Effector memory CD4-positive, alpha-beta T cell (primary cell): ENCODE data around the gene CCDC87.

Experiments
- DNase-seq, 3 donors: peaks; one replicate each; pipeline ENCODE4 v3.0.0-alpha.2; 2020
- H3K27ac ChIP-seq: 2 replicates; pipeline ENCODE4 v1.7.0; 2013; ENCODE audit warnings: mild to moderate bottlenecking, low read length, moderate library complexity; ENCODE audit not compliant: insufficient read depth, poor library complexity, severe bottlenecking
- H3K27me3 ChIP-seq: replicated peaks from 2 replicates; pipeline ENCODE4 v1.7.0; 2013; ENCODE audit warnings: mild to moderate bottlenecking, low read length; ENCODE audit not compliant: insufficient read depth, control insufficient read depth, poor library complexity, severe bottlenecking
- H3K36me3 ChIP-seq: 2 replicates; pipeline ENCODE4 v1.7.0; 2013; ENCODE audit warnings: mild to moderate bottlenecking, low read length, moderate library complexity; ENCODE audit not compliant: control insufficient read depth, insufficient read depth
- H3K4me1 ChIP-seq: 2 replicates; pipeline ENCODE4 v1.7.0; 2013; ENCODE audit warnings: low read length, mild to moderate bottlenecking; ENCODE audit not compliant: control insufficient read depth, insufficient read depth, poor library complexity, severe bottlenecking
- H3K4me3 ChIP-seq: 2 replicates; pipeline ENCODE4 v1.7.0; 2013; ENCODE audit warnings: low read length, low read depth, mild to moderate bottlenecking; ENCODE audit not compliant: insufficient read depth, poor library complexity, severe bottlenecking
- H3K9me3 ChIP-seq: 2 replicates; pipeline ENCODE4 v1.7.0; 2013; ENCODE audit warnings: mild to moderate bottlenecking, low read length, moderate library complexity; ENCODE audit not compliant: control insufficient read depth

Gene CCDC87

GRCh38 chr11:66631883-66632282, 39.0 kb upstream of the CCDC87 start:
- Histone ChIP-seq H3K4me3 (no peak overlapping the region), H3K27me3 (no peaks in the 10 kb centered on the region), H3K9me3 (no peaks in the 10 kb centered on the region), H3K36me3 (peaks cover 36% of the 10 kb centered on the region), H3K27ac (no peak overlapping the region), H3K4me1 (peaks cover 4% of the 10 kb centered on the region)
- DNase-seq: no peak

DNA sequence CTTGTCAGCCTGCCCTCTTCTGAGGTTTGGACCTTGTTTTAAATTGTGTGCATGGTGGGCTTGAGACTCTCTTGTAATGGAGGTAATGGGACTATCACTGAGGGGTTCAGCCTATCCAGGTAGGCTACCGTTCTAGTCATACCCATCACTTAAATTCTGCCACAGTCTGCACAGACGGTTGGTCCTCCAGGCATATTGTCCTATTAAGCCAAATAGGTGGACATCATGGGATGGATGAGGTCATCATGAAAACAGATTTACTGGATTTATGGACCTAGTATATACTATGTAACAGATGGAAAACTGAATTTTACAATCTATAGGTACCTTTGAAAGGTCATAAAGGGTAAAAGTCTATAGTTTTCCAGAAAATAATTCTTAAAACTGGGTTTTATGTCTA, 36.5 kb upstream of the CCDC87 start:
- Histone ChIP-seq H3K27ac (no peak overlapping the region), H3K36me3 (peaks cover 61% of the 10 kb centered on the region)
- no peak for DNase-seq

DNA sequence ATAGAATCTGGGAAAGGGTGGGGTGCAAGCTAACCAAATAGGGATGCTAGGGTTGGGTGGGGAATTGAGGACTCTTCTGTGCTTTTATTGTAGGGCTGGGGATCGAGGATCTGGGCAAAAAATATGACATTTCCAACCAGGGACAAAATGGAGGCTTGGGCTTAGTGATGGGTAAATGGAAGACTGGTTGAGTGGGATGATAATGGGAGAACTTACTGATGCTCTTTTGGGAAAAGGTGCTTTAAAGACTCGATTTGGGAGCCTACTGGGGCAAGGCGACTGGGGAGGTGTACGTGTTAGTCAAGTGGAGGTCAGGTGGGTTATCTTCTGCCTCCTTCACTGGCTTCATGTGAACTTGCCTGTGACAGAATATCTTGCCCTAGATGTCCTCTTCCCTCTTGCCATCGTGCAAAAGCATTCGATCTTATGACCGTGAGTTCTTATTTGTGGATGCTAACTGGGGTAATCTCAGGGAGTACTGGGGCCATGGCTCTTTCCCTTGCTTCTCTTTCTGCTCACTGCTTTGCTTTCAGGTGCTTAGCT, 35.3 kb upstream of the CCDC87 start:
- Histone ChIP-seq H3K9me3 (no peaks in the 10 kb centered on the region), H3K27ac (no peak overlapping the region), H3K4me3 (no peak overlapping the region), H3K27me3 (no peaks in the 10 kb centered on the region), H3K4me1 (peaks cover 18% of the 10 kb centered on the region), H3K36me3 (peaks cover 72% of the 10 kb centered on the region)
- DNase-seq: no peak

More for the DNA sequence above, 36.5 kb upstream of the CCDC87 start:
- Histone ChIP-seq H3K27me3 (no peaks in the 10 kb centered on the region), H3K4me1 (peaks cover 9% of the 10 kb centered on the region), H3K9me3 (no peaks in the 10 kb centered on the region), H3K4me3 (no peak overlapping the region)

DNA sequence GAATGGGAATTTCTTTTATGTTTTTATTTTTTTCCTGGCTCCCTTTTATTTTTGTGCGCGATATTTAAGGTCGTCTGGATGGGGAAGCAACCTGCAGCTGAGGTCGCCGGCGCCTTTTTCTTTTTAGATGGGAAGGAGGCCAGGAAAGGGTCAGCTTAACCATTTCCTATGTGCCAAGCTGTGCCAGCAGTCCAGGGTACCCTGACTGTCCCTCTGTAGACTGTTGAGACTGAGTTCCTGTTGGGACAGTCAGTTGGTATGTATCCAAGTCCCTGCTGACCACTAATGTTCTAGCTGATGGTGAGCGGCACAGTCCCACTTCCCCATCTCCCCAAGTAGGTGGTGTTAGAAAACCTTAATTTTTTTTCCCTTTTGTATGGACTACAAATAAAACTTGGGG, 34.1 kb upstream of the CCDC87 start:
- peaks cover 25% of the 10 kb centered on the region for H3K4me1 ChIP-seq

DNA sequence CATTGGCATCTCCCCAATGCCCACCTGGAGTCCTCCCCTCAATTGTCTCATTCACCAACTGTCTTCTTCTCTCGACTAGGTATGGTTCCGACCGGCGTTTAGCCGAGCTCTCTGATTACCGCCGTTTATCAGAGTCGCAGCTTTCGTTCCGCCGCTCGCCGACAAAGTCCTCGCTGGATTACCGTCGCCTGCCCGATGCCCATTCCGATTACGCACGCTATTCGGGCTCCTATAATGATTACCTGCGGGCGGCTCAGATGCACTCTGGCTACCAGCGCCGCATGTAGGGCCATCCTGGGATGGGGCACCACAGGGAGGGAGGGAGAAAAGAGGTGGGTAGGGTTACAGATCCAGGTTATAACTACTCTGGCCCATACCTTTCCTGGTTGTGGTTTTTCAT, 33.5 kb upstream of the CCDC87 start:
- Histone ChIP-seq H3K4me1 (peaks cover 23% of the 10 kb centered on the region), H3K9me3 (no peaks in the 10 kb centered on the region), H3K27me3 (no peaks in the 10 kb centered on the region), H3K27ac (no peak overlapping the region), H3K36me3 (peaks cover 78% of the 10 kb centered on the region), H3K4me3 (no peak overlapping the region)
- no peak for DNase-seq

More for the DNA sequence above, 34.1 kb upstream of the CCDC87 start:
- Histone ChIP-seq H3K27ac (no peak overlapping the region), H3K4me3 (no peak overlapping the region), H3K27me3 (no peaks in the 10 kb centered on the region), H3K9me3 (no peaks in the 10 kb centered on the region), H3K36me3 (peaks cover 78% of the 10 kb centered on the region)
- no peak for DNase-seq

GRCh38 chr11:66625752-66626149, 32.9 kb upstream of the CCDC87 start:
- no peak for DNase-seq
- Histone ChIP-seq H3K9me3 (no peaks in the 10 kb centered on the region), H3K27ac (no peak overlapping the region), H3K36me3 (peaks cover 78% of the 10 kb centered on the region), H3K27me3 (no peaks in the 10 kb centered on the region), H3K4me3 (no peak overlapping the region), H3K4me1 (peaks cover 30% of the 10 kb centered on the region)

- H3K9me3 ChIP-seq: no peaks in the 10 kb centered on the region
- H3K27ac ChIP-seq: no peak overlapping the region
- peaks cover 33% of the 10 kb centered on the region for H3K4me1 ChIP-seq
- H3K36me3 ChIP-seq: peaks cover 75% of the 10 kb centered on the region
- no peaks in the 10 kb centered on the region for H3K27me3 ChIP-seq
- DNase-seq: no peak
- H3K4me3 ChIP-seq: no peak overlapping the region
These were observed 32.3 kb upstream of the CCDC87 start for GRCh38 chr11:66625041-66625751.

DNA sequence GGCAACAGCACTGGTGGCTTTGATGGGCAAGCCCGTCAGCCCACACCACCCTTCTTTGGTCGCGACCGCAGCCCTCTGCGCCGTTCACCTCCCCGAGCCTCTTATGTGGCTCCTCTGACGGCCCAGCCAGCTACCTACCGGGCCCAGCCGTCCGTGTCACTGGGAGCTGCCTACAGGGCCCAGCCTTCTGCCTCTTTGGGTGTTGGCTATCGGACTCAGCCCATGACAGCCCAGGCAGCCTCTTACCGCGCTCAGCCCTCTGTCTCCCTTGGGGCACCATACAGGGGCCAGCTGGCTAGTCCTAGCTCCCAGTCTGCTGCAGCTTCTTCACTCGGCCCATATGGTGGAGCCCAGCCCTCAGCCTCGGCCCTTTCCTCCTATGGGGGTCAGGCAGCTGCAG, 31.6 kb upstream of the CCDC87 start:
- peaks cover 36% of the 10 kb centered on the region for H3K4me1 ChIP-seq

DNA sequence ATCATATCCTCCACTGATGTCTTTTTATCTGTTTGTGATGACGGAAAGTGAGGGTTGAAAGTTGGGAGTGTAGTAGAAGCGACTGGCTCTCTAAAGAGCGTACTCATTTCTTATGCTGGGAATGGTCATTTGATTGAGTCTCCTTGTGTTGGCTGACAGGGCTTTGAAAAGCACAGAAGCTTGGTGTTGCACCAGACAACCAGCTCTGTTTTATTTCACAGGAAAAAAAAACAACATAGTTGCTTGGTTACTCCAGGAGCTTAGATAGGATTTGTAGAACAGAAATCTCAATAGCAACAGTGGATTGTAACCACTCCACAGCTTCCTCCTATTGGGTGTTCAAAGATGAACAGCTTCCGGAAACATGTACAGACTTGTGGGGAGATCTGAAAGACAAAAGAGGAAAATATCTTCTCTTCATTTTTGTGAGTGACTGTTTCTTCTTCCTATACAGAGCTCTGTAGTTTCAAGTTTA, 26.3 kb upstream of the CCDC87 start:
- H3K27ac ChIP-seq: peak overlapping the region; percentile 98
- H3K27me3 ChIP-seq: no peaks in the 10 kb centered on the region
- DNase-seq: peak in 2 of 3 donors; percentile 30 to 41
- peak overlapping the region; percentile 77 for H3K4me3 ChIP-seq
- H3K36me3 ChIP-seq: peaks cover 16% of the 10 kb centered on the region
- peaks cover 54% of the 10 kb centered on the region for H3K4me1 ChIP-seq
- H3K9me3 ChIP-seq: no peaks in the 10 kb centered on the region

More for the DNA sequence above, 31.6 kb upstream of the CCDC87 start:
- Histone ChIP-seq H3K36me3 (peaks cover 70% of the 10 kb centered on the region), H3K9me3 (no peaks in the 10 kb centered on the region), H3K27ac (no peak overlapping the region), H3K27me3 (no peaks in the 10 kb centered on the region), H3K4me3 (no peak overlapping the region)
- DNase-seq: no peak

- Histone ChIP-seq H3K27ac (peak overlapping the region; percentile 98), H3K4me3 (peak overlapping the region; percentile 77), H3K27me3 (no peaks in the 10 kb centered on the region), H3K4me1 (peaks cover 39% of the 10 kb centered on the region), H3K36me3 (peaks cover under 1% of the 10 kb centered on the region), H3K9me3 (no peaks in the 10 kb centered on the region)
- DNase-seq: no peak
These were observed 24.4 kb upstream of the CCDC87 start for GRCh38 chr11:66617155-66617834.
